Heart left ventricle (tissue), 13 donors: ENCODE data around the gene GPR137.

Experiments
- CTCF ChIP-seq, 12 donors: fragments of 200-600 bp; sonication (generic) in 4 of 12; IDR thresholded peaks; one replicate each; pipeline versions ENCODE4 v1.5.0 to v1.8.0; 2018 to 2022; ENCODE audit warnings: antibody characterized with exemption in 12 of 12, mild to moderate bottlenecking in 5 of 12
- POLR2A ChIP-seq, 2 donors: fragments of 450-650 bp; IDR thresholded peaks; one replicate each; pipeline ENCODE4 v1.6.1; 2017; ENCODE audit warnings: antibody characterized with exemption in 2 of 2, mild to moderate bottlenecking in 2 of 2, moderate library complexity in 2 of 2
- donor health status: ischemic (EF 13 %, LVEDD 7.1; RV severe dilation, severe dysfunction).
- donor health status: DM: no; HTN: yes; CAD: no.
- donor health status: DM: no; HTN: no; CAD: no.
- donor health status: ischemic (EF 25% LVEDD 6.9; RV normal size, moderate dysfunction).
- donor health status: ischemic (EF 25% LVEDD 5.7; RV mildly dilated, moderate dysfunction).
- donor health status: ischemic (EF 35%, LVEDD 5.7; RV mildly dilated, moderate dysfunction).
- donor health status: nonischemic (EF 11% LVEDD 7.7; RV severe dilation, severe dysfunction).
- donor health status: DM: yes; HTN: yes; CAD: no.
- donor health status: PGD.
- donor health status: ischemic (EF 29% LVEDD 5.4; RV normal size, mild dysfunction).
- donor health status: nonischemic (EF 23%, LVEDD 6.1; RV moderate dilation, normal function).

DNA sequence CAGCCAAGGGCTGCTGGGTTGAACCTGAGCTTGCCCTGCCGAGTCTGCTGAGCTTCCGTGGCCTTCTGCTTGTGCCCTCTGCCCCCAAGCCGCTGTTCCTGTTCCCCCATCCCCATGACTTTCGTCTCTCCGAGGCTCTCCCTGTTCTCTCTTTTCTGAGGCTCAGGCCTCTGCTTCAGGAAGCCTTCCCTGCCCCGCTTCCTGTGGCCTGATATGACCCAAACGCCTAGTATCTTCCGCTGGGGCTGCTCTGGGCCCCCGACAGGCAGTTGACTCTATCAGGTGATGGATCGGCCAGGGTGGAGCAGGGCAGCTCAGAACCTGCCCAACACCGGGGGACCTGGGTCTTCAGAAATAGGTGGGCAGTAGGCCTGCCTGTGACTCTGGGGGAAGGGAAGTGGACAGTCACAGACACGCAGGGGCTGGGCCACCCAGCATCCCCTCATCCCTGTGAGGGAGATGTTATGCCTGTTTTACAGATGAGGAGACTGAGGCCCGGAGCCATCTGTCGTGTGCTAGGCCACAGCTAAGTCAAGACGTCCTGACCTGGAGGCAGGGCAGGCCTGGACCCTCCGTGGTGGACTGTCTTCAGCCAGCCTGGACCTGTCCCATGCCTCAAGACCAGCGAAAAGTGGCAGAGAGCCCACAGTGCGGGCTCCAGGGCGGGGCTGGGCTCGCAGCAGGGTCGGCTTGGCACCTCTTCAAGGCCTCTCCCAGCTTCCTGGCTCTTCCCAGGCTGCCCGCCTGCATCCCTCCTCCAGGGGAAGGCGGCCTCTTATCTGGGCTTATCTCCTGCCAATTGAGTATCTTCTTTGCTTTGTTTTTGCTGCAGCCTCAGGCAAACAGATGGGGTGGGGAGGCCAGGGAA, 17.4 kb upstream of the GPR137 start:
- TF ChIP-seq CTCF (IDR thresholded peaks at IDR 0.05) (no peak), POLR2A (IDR thresholded peaks at IDR 0.05) (no peak)
